Loucy (cell line): ENCODE measurements around the gene NPEPPS.

ENCODE experiments used
- H2AFZ ChIP-seq: fragments of 200-600 bp; sonication (generic); 2 replicates; pipeline ENCODE4 v1.6.0; 2016; ENCODE audit warnings: antibody characterized with exemption, mild to moderate bottlenecking, low read length, moderate library complexity
- H3F3A ChIP-seq: fragments of 200-600 bp; 2 replicates; pipeline ENCODE4 v1.6.0; 2016; ENCODE audit warnings: antibody characterized with exemption, low read depth, mild to moderate bottlenecking
- H3K27me3 ChIP-seq: fragments of 200-600 bp; sonication (generic); 2 replicates; pipeline ENCODE4 v1.6.1; 2014; ENCODE audit warnings: low read length, mild to moderate bottlenecking; ENCODE audit not compliant: insufficient read depth, poor library complexity, severe bottlenecking
- H3K36me3 ChIP-seq: fragments of 200-600 bp; sonication (generic); 2 replicates; pipeline ENCODE4 v1.6.1; 2016; ENCODE audit warnings: low read length; ENCODE audit not compliant: insufficient read depth
- H3K4me1 ChIP-seq: fragments of 200-600 bp; sonication (generic); 2 replicates; pipeline ENCODE4 v1.5.1; 2014; ENCODE audit warnings: low read length, mild to moderate bottlenecking; ENCODE audit not compliant: insufficient read depth, poor library complexity, severe bottlenecking
- H3K4me2 ChIP-seq: fragments of 200-600 bp; sonication (generic); 2 replicates; pipeline ENCODE4 v1.6.0; 2014; ENCODE audit warnings: antibody characterized with exemption, low read length, low read depth, mild to moderate bottlenecking; ENCODE audit not compliant: poor library complexity, severe bottlenecking
- H3K4me3 ChIP-seq: fragments of 200-600 bp; sonication (generic); 2 replicates; pipeline ENCODE4 v1.5.1; 2014; ENCODE audit warnings: low read length, mild to moderate bottlenecking, mixed read lengths; ENCODE audit not compliant: poor library complexity, severe bottlenecking
- H3K79me2 ChIP-seq: fragments of 200-600 bp; sonication (generic); 2 replicates; pipeline ENCODE4 v1.6.1; 2014; ENCODE audit warnings: low read length; ENCODE audit not compliant: insufficient read depth
- H3K9ac ChIP-seq: fragments of 200-600 bp; sonication (generic); 2 replicates; pipeline ENCODE4 v1.6.0; 2014; ENCODE audit warnings: mild to moderate bottlenecking, low read depth, low read length, moderate library complexity; ENCODE audit not compliant: poor library complexity, severe bottlenecking
- H3K9me2 ChIP-seq: fragments of 200-600 bp; sonication (generic); replicated peaks from 2 replicates; pipeline ENCODE4 v1.6.1; 2016; ENCODE audit warnings: low read depth, low read length, mixed read lengths
- H3K9me3 ChIP-seq: fragments of 200-600 bp; sonication (generic); 2 replicates; pipeline ENCODE4 v1.6.1; 2014; ENCODE audit warnings: mild to moderate bottlenecking, antibody characterized with exemption, low read length, low read depth; ENCODE audit not compliant: insufficient read depth
- H4K20me1 ChIP-seq: fragments of 200-600 bp; sonication (generic); 2 replicates; pipeline ENCODE4 v1.6.0; 2014; ENCODE audit warnings: antibody characterized with exemption, low read length, mild to moderate bottlenecking; ENCODE audit not compliant: insufficient read depth, poor library complexity, severe bottlenecking
- CTCF ChIP-seq: fragments of 200-600 bp; sonication (generic); conservative IDR thresholded peaks from 2 replicates; pipeline ENCODE4 v1.5.1; 2014; ENCODE audit warnings: mild to moderate bottlenecking, antibody characterized with exemption, low read length
- EZH2phosphoT487 ChIP-seq: fragments of 200-600 bp; IDR thresholded peaks from 2 replicates; pipeline ENCODE4 v1.6.1; 2018; ENCODE audit warnings: antibody characterized with exemption, mild to moderate bottlenecking, moderate library complexity, borderline replicate concordance

NPEPPS gene

GRCh38 chr17:47665655-47666054 lies 134.7 kb downstream of the NPEPPS start:
- Histone ChIP-seq H2AFZ (no peak overlapping the region), H3K9ac (no peak overlapping the region), H4K20me1 (peaks cover 39% of the 10 kb centered on the region), H3K4me1 (peaks cover 7% of the 10 kb centered on the region), H3K4me3 (no peak overlapping the region), H3K36me3 (peaks cover 94% of the 10 kb centered on the region), H3K4me2 (no peak overlapping the region), H3K79me2 (peaks cover 35% of the 10 kb centered on the region), H3K9me2 (no peaks in the 10 kb centered on the region), H3K27me3 (no peaks in the 10 kb centered on the region), H3F3A (peaks cover 11% of the 10 kb centered on the region), H3K9me3 (no peaks in the 10 kb centered on the region)
- no peak for TF ChIP-seq CTCF
- TF ChIP-seq EZH2phosphoT487, result no peak

GRCh38 chr17:47669081-47669480 lies 138.2 kb downstream of the NPEPPS start:
- Histone ChIP-seq H3K79me2 (peaks cover 31% of the 10 kb centered on the region), H3K36me3 (peaks cover 92% of the 10 kb centered on the region), H3K27me3 (no peaks in the 10 kb centered on the region), H2AFZ (no peak overlapping the region), H3K9me3 (no peaks in the 10 kb centered on the region), H3K4me2 (no peak overlapping the region), H3K9ac (no peak overlapping the region), H3K4me1 (peaks cover 7% of the 10 kb centered on the region), H4K20me1 (peaks cover 45% of the 10 kb centered on the region), H3K4me3 (no peak overlapping the region), H3F3A (peaks cover 1% of the 10 kb centered on the region), H3K9me2 (no peaks in the 10 kb centered on the region)
- TF ChIP-seq EZH2phosphoT487 (no peak), CTCF (no peak)

DNA sequence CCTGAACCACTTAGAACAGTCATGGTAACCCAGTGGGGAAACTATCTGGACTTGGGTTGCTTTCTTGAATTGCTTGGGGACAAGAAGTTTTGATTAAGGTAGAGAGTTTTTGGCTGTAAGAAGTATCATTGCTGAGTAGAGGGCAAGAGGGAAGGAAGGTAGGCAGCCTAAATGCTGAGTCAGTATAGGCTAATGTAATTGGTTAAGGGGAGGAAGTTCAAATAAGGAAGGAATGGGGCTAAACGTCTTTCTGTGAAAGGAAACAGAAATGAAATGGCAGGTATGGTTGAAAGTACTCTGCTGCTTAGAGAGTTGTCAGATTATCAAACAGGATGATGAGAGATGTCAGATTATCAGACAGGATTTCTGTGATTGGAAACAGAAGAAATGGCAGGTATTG lies 139.2 kb downstream of the NPEPPS start:
- Histone ChIP-seq H3F3A (no peaks in the 10 kb centered on the region; the same call in 1 of the 2 replicates), H3K27me3 (no peaks in the 10 kb centered on the region), H3K9me3 (no peaks in the 10 kb centered on the region), H4K20me1 (peaks cover 35% of the 10 kb centered on the region), H2AFZ (no peak overlapping the region), H3K4me3 (no peak overlapping the region), H3K36me3 (peaks cover 93% of the 10 kb centered on the region), H3K79me2 (peaks cover 25% of the 10 kb centered on the region), H3K4me2 (no peak overlapping the region), H3K9me2 (no peaks in the 10 kb centered on the region), H3K4me1 (peaks cover 7% of the 10 kb centered on the region), H3K9ac (no peak overlapping the region)
- TF ChIP-seq CTCF (no peak), EZH2phosphoT487 (no peak)
